PC-9 (cell line): ENCODE measurements around the gene HCCS.

Experiments used
- CTCF ChIP-seq: fragments of 200-600 bp; sonication (generic); conservative IDR thresholded peaks from 2 replicates; pipeline ENCODE4 v1.6.1; 2017; ENCODE audit warnings: mixed run types, antibody characterized with exemption, mild to moderate bottlenecking, moderate library complexity
- EZH2 ChIP-seq: fragments of 200-600 bp; sonication (generic); IDR thresholded peaks from 2 replicates; pipeline ENCODE4 v1.8.0; 2017; ENCODE audit warnings: antibody characterized with exemption, low read depth

DNA sequence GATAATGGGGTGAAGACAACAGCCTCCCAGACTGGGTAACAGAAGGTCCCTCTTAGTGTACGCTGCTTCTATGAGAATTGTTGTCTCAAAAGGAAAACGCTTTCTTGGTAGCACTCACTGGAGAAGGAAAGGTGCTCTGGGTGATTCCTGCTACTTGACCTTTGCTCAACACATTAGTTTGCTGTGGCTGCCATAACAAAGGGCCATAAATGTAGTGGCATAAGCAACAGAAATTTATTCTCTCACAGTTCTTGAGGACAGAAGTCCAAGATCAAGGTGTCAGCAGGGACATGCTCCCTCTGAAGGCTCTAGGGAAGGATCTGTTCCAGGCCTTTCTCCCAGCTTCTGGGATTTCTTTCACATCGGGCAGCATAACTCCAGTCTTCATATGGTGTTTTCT, 19.0 kb downstream of the HCCS start:
- no peak for TF ChIP-seq CTCF
- TF ChIP-seq EZH2, result no peak
